GM11168 (cell line): Measurements from ENCODE around the gene DSE.
"Not testable (repeated sequence)": the region's sequence is repeated elsewhere in the genome, so short reads cannot be mapped to it uniquely, and the experiment has no call there.

Experiments used
- in situ Hi-C: fragments of 300-500 bp; cut with MboI; formaldehyde crosslinking; loops from one replicate; pipeline ENCODE4 v1.12.0; 2022; ENCODE audit warnings: low sequenced_read_pairs; ENCODE audit not compliant: unreplicated experiment

Gene DSE

GRCh38 chr6:116370760-116371119 is at the start of gene DSE:
DSE (plus strand) TSS chr6:116370947; CDS start chr6:116399251, 28,304 bp downstream.
- in situ Hi-C loops: loop anchor here (5.0 kb wide), 1 partner anchor 78 kb away; no protein-coding TSS in a partner anchor

DNA sequence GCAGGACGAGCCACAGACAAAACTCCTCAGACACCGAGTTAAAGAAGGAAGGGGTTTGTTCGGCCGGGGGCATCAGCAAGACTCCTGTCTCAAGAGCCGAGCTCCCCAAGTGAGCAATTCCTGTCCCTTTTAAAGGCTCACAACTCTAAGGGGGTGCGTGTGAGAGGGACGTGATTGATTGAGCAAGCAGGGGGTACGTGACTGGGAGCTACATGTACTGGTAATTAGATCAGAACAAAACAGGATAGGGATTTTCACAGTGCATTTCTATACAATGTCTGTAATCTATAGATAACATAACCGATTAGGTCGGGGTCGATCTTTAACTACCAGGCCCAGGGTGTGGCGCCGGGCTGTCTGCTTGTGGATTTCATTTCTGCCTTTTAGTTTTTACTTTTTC is 48.8 kb upstream of the DSE start:
- in situ Hi-C loops: not testable (repeated sequence)

GRCh38 chr6:116323863-116324262 is 46.9 kb upstream of the DSE start:
- in situ Hi-C loops: no loop called here

GRCh38 chr6:116325634-116326132 is 45.1 kb upstream of the DSE start:
- in situ Hi-C loops: not testable (repeated sequence)

- in situ Hi-C loops: no loop called here
Observed at GRCh38 chr6:116326181-116326671, 44.5 kb upstream of the DSE start.

DNA sequence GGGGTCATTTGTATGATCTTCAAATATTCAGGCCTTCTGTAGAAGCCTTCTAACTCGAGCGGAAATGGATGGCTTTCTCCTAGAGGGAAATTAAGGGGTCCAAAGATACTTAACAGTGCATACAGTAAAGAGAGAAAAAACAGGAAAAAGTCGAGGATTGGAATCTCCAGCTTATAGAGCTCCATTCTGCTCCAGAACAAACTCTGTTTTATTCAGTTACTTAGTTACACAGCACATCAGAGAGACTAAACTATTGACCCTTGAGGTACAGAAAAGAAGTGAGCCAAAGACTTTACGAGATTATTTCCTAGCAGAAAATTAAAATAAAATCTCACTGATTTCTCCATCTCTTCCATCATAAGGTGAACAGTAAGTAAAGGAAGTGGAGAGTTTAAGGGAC is 43.8 kb upstream of the DSE start:
- in situ Hi-C loops: no loop called here

GRCh38 chr6:116327803-116328527 is 42.8 kb upstream of the DSE start:
- in situ Hi-C loops: no loop called here

DNA sequence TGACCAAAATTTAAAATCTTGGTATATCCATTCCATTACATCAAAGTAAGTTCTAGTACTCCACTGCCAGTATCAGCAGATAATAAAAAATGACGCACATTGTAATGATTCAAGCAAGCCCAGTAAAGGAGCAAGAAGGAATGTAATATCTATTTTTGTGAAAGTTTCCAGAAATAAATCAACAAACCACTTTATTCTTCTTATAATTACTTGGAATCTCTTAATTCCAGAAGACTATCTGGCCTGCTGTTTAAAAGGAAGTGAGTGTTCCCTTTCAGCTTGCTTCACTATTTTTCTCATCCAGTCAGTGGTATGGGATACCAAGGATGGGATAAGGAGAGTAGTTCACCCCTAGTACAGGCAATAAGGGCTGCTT is 42.2 kb upstream of the DSE start:
- in situ Hi-C loops: no loop called here

DNA sequence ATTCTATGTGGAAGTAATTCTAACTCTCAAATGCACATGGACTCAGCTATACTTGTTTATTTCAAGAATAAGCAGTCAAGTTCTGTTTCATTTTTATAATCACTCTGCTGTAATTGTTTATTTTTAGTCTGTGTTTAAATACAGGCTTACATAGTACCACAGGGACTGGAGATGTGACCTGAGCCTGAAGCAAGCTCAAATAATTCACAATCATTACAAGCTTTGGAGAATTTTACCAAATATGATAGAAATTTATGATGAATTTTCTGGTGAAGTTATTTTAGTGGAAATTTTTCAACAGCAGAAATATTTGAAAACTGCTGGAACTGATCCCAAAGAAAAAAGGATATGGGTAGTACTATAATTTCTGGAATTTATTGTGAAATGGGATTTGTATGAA is 41.6 kb upstream of the DSE start:
- in situ Hi-C loops: no loop called here

- in situ Hi-C loops: no loop called here
Observed at GRCh38 chr6:116330511-116330910, 40.2 kb upstream of the DSE start.

GRCh38 chr6:116332096-116332495 is 38.7 kb upstream of the DSE start:
- in situ Hi-C loops: no loop called here

- in situ Hi-C loops: not testable (repeated sequence)
Observed at GRCh38 chr6:116334638-116335409, 35.9 kb upstream of the DSE start.

GRCh38 chr6:116335612-116336215 is 35.0 kb upstream of the DSE start:
- in situ Hi-C loops: no loop called here

- in situ Hi-C loops: no loop called here
Observed at GRCh38 chr6:116338943-116339342, 31.8 kb upstream of the DSE start.

DNA sequence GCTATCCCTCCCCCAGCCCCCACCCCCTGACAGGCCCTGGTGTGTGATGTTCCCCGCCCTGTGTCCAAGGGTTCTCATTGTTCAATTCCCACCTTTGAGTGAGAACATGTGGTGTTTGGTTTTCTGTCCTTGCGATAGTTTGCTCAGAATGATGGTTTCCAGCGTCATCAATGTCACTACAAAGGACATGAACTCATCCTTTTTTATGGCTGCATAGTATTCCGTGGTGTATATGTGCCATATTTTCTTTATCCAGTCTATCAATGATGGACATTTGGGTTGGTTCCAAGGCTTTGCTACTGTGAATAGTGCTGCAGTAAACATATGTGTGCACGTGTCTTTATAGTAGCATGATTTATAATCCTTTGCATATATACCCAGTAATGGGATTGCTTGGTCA is 30.1 kb upstream of the DSE start:
- in situ Hi-C loops: not testable (repeated sequence)

DNA sequence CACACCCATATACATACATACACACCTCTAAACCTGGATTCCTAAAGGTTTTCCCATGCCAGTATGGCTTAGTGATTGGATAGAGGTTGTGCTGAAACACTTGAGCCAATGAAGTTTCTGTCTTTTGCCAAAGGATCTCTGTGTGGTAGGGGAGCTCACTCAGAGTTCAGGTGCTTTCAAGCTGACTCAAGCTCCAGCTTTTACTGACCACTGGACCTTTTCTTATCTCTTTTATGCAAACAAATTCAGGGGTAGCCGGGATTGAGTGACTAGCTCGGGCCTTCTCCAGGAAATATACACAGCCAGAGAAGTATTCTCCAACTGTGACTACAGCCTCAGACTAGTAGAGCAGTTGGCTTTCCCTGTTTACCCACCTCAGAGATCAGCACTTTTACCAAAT is 21.5 kb upstream of the DSE start:
- in situ Hi-C loops: no loop called here

- in situ Hi-C loops: no loop called here
Observed at GRCh38 chr6:116351101-116351500, 19.6 kb upstream of the DSE start.

DNA sequence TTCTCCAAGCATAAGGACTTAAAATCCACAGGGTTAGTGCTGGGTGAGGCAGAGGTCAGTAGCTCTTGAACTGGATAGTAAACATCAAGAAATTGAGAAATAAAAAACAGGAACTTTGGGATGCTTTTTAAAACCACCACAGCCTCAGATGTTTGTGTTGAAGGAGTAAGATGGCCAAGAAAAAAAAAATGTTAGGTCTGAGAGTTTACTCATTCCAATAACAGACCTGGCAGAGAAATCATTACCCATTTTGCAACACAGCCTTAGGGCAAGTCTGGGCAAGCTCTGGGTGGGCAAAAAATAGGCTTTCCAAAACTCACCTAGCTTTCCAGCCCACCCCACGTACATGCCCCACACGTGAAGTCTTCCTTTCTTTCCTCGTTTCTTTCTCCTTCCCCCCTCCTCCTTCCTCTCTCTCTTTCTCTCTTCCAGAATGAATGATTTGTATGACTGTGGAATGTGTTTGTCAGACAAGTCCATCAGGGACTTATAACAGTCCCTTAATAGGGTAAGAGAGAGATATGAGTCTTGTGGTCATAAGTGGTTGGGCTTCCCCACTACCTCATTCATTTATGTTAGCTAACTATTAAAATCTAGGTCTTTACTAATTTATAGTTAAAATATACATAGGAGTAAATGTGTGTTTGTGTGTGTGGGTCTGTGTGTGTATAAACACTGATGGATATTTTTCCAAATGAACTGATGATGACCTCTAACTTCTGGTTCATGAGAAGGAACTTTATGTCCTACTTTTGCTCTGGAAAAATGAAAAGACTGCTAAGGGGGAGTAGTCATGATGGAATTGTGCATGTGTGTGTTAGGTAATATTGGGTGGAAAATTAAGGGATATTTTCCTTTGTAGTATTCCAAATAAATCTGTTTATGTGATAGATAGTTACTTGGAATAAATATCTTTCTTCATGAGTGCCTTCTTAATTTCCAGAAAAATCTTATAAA is 18.0 kb upstream of the DSE start:
- in situ Hi-C loops: no loop called here

DNA sequence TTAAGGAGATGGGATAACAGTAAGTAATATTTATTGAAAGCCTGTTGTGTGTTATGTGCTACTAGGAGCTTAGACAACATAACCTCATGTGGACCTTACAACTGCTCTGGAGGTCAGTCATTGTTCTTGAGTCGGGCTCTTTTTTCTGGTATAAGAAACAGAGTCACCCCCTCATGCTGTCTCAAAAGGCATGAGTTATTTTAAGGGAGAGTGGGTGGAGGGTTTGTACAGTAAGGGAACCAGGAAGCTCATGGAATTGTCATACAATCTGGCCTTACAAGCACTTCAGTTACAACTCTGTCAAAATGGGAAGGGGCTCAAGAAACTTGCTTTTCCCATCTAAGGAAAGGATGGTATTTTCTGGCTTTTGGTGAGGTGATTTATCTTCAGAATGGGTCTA is 16.5 kb upstream of the DSE start:
- in situ Hi-C loops: no loop called here

GRCh38 chr6:116355796-116356195 is 15.0 kb upstream of the DSE start:
- in situ Hi-C loops: no loop called here
